PFSK-1 (cell line): ENCODE results near the gene RASAL2.

ENCODE experiments used
- FOXP2 ChIP-seq: optimal IDR thresholded peaks from 2 replicates; pipeline ENCODE3; 2011; ENCODE audit warnings: borderline replicate concordance, control low read depth, inconsistent platforms; ENCODE audit not compliant: insufficient read depth; ENCODE audit errors: extremely low read length, extremely low read depth
- POLR2AphosphoS5 ChIP-seq: IDR thresholded peaks from 2 replicates; pipeline ENCODE4 v1.6.1; 2012; ENCODE audit warnings: low read depth, mild to moderate bottlenecking, control low read depth, low read length, moderate library complexity
- REST ChIP-seq, 2 experiments: IDR thresholded peaks; 2 replicates each; pipeline versions ENCODE4 v1.6.1 to v1.8.0; 2011 to 2012; ENCODE audit warnings: low read depth in 2 of 2, low read length in 2 of 2, control low read depth in 1 of 2, inconsistent platforms in 1 of 2, mild to moderate bottlenecking in 1 of 2, moderate library complexity in 1 of 2; ENCODE audit not compliant: insufficient read depth in 1 of 2
- SIN3A ChIP-seq: IDR thresholded peaks from 2 replicates; pipeline ENCODE4 v1.6.1; 2012; ENCODE audit warnings: mild to moderate bottlenecking, low read length, moderate library complexity, borderline replicate concordance; ENCODE audit not compliant: insufficient read depth
- TAF1 ChIP-seq: IDR thresholded peaks from 2 replicates; pipeline ENCODE4 v1.6.1; 2012; ENCODE audit warnings: low read length, control low read depth, borderline replicate concordance; ENCODE audit not compliant: insufficient read depth

- TF ChIP-seq POLR2AphosphoS5: no peak
- no peak for TF ChIP-seq SIN3A
- no peak for TF ChIP-seq TAF1
- no peak for TF ChIP-seq FOXP2
- no peak for TF ChIP-seq REST (IDR thresholded peaks at IDR 0.05; ENCODE audit: insufficient read depth in 1 of 2, low read depth in 2 of 2, low read length in 2 of 2)
Observed at GRCh38 chr1:178126261-178126660, 32.4 kb downstream of the RASAL2 start.
